Neural progenitor cell (in vitro differentiated cells): ENCODE data around the gene RAMP1.

Experiments used
- EZH2 ChIP-seq: fragments of 200-600 bp; sonication (generic); IDR thresholded peaks from 2 replicates; pipeline ENCODE4 v1.6.1; 2017; ENCODE audit warnings: antibody characterized with exemption, mild to moderate bottlenecking, moderate library complexity
- TF ChIP-seq, protein P1 (sequence below): fragments of 200-600 bp; sonication (generic); IDR thresholded peaks from 2 replicates; pipeline ENCODE4 v1.5.1; 2017; ENCODE audit warnings: antibody characterized with exemption, mild to moderate bottlenecking

DNA sequence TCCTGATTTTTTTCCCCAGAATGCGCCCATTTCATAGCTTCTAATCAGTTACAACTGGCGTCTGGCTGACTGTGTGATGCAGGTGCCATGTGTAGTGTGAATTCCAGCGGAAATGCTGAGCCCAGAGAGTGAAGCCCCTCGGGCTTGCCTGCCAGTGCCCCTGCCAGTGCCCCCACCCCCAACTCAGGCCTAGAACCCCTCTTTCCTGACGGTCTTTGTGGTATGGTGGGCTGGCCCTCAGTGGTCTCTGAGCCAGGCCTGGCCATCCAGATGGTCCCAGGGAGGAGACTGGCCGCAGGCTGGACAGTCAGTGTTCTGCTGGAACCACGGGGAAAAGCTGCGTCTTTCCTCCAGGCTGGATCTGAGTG is 3.1 kb downstream of the RAMP1 start:
- TF ChIP-seq, protein P1, sequence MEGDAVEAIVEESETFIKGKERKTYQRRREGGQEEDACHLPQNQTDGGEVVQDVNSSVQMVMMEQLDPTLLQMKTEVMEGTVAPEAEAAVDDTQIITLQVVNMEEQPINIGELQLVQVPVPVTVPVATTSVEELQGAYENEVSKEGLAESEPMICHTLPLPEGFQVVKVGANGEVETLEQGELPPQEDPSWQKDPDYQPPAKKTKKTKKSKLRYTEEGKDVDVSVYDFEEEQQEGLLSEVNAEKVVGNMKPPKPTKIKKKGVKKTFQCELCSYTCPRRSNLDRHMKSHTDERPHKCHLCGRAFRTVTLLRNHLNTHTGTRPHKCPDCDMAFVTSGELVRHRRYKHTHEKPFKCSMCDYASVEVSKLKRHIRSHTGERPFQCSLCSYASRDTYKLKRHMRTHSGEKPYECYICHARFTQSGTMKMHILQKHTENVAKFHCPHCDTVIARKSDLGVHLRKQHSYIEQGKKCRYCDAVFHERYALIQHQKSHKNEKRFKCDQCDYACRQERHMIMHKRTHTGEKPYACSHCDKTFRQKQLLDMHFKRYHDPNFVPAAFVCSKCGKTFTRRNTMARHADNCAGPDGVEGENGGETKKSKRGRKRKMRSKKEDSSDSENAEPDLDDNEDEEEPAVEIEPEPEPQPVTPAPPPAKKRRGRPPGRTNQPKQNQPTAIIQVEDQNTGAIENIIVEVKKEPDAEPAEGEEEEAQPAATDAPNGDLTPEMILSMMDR: no peak
- no peak for TF ChIP-seq EZH2
